Stomach (tissue), 4 donors: ENCODE results near the gene SUCLG2.

ENCODE experiments used
- POLR2A ChIP-seq, 4 donors: fragments of 450-650 bp; IDR thresholded peaks; one replicate each; pipeline ENCODE4 v1.6.1; 2016; ENCODE audit warnings: antibody characterized with exemption in 4 of 4, control low read depth in 2 of 4, mild to moderate bottlenecking in 1 of 4, moderate library complexity in 1 of 4
- POLR2AphosphoS5 ChIP-seq, 3 donors: sonication (generic); formaldehyde crosslinking; IDR thresholded peaks; one replicate each; pipeline ENCODE4 v1.6.1; 2016; ENCODE audit warnings: antibody characterized with exemption in 3 of 3
- TF ChIP-seq, protein P1 (sequence below), 7 experiments: fragments of 450-650 bp in 4 of 7; fragments of 200-600 bp in 3 of 7; sonication (generic) in 3 of 7; IDR thresholded peaks; one replicate each; pipeline ENCODE4 v1.5.1; 2016 to 2019; ENCODE audit warnings: antibody characterized with exemption in 7 of 7, control low read depth in 2 of 7, mild to moderate bottlenecking in 1 of 7

DNA sequence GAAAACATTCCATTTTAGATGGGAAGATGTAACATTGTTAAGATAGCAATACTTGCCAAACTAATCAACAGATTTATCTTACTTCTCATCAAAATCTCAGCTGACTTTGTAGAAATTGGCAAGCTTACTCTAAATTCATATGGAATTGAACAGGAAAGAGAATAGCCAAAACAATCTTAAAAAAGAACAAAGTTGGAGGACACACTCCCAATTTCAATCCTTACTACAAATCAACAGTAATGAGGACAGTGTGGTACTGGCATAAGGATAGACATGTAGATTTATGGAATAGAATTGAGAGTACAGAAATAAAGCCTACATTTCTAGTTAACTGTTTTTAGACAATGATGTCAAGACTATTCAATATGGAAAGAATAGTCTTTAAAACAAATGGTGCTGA, 308.3 kb downstream of the SUCLG2 start:
- no peak for TF ChIP-seq POLR2A (IDR thresholded peaks at IDR 0.05)
- TF ChIP-seq, protein P1, sequence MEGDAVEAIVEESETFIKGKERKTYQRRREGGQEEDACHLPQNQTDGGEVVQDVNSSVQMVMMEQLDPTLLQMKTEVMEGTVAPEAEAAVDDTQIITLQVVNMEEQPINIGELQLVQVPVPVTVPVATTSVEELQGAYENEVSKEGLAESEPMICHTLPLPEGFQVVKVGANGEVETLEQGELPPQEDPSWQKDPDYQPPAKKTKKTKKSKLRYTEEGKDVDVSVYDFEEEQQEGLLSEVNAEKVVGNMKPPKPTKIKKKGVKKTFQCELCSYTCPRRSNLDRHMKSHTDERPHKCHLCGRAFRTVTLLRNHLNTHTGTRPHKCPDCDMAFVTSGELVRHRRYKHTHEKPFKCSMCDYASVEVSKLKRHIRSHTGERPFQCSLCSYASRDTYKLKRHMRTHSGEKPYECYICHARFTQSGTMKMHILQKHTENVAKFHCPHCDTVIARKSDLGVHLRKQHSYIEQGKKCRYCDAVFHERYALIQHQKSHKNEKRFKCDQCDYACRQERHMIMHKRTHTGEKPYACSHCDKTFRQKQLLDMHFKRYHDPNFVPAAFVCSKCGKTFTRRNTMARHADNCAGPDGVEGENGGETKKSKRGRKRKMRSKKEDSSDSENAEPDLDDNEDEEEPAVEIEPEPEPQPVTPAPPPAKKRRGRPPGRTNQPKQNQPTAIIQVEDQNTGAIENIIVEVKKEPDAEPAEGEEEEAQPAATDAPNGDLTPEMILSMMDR (IDR thresholded peaks at IDR 0.05) = no peak
- TF ChIP-seq POLR2AphosphoS5 (IDR thresholded peaks at IDR 0.05) = no peak
